ENCODE data around the gene ADRB2.

DNA sequence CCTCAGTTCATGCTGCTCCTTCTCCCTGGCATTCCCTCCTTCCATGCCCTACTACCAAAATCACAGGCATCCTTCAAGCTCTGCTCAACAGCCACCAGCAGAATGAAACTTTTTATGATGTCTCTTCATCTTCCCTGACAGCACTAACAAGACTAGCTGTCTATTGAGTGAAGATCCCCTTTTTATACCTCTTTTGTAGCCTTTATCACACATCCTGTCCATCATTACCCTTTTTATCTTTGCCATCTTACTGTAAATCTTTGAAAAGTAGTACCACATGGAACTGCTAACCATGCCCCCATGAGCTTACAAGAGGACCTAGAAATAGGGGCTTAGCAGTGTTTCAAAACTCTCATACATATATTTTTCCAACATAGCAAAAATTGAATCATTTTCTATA, 10.8 kb upstream of the ADRB2 start:
- TF ChIP-seq SMAD9 (CRISPR knock-in tag; IDR thresholded peaks at IDR 0.05), result no peak
- TF ChIP-seq, protein P1, sequence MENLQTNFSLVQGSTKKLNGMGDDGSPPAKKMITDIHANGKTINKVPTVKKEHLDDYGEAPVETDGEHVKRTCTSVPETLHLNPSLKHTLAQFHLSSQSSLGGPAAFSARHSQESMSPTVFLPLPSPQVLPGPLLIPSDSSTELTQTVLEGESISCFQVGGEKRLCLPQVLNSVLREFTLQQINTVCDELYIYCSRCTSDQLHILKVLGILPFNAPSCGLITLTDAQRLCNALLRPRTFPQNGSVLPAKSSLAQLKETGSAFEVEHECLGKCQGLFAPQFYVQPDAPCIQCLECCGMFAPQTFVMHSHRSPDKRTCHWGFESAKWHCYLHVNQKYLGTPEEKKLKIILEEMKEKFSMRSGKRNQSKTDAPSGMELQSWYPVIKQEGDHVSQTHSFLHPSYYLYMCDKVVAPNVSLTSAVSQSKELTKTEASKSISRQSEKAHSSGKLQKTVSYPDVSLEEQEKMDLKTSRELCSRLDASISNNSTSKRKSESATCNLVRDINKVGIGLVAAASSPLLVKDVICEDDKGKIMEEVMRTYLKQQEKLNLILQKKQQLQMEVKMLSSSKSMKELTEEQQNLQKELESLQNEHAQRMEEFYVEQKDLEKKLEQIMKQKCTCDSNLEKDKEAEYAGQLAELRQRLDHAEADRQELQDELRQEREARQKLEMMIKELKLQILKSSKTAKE (CRISPR knock-in tag; IDR thresholded peaks at IDR 0.05; ENCODE audit: borderline replicate concordance), result no peak
- TF ChIP-seq, protein P2, sequence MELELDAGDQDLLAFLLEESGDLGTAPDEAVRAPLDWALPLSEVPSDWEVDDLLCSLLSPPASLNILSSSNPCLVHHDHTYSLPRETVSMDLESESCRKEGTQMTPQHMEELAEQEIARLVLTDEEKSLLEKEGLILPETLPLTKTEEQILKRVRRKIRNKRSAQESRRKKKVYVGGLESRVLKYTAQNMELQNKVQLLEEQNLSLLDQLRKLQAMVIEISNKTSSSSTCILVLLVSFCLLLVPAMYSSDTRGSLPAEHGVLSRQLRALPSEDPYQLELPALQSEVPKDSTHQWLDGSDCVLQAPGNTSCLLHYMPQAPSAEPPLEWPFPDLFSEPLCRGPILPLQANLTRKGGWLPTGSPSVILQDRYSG (CRISPR knock-in tag; IDR thresholded peaks at IDR 0.05), result no peak
- TF ChIP-seq, protein P3, sequence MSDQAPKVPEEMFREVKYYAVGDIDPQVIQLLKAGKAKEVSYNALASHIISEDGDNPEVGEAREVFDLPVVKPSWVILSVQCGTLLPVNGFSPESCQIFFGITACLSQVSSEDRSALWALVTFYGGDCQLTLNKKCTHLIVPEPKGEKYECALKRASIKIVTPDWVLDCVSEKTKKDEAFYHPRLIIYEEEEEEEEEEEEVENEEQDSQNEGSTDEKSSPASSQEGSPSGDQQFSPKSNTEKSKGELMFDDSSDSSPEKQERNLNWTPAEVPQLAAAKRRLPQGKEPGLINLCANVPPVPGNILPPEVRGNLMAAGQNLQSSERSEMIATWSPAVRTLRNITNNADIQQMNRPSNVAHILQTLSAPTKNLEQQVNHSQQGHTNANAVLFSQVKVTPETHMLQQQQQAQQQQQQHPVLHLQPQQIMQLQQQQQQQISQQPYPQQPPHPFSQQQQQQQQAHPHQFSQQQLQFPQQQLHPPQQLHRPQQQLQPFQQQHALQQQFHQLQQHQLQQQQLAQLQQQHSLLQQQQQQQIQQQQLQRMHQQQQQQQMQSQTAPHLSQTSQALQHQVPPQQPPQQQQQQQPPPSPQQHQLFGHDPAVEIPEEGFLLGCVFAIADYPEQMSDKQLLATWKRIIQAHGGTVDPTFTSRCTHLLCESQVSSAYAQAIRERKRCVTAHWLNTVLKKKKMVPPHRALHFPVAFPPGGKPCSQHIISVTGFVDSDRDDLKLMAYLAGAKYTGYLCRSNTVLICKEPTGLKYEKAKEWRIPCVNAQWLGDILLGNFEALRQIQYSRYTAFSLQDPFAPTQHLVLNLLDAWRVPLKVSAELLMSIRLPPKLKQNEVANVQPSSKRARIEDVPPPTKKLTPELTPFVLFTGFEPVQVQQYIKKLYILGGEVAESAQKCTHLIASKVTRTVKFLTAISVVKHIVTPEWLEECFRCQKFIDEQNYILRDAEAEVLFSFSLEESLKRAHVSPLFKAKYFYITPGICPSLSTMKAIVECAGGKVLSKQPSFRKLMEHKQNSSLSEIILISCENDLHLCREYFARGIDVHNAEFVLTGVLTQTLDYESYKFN (CRISPR knock-in tag; conservative IDR thresholded peaks at IDR 0.05), result no peak
- TF ChIP-seq TAF1 (CRISPR knock-in tag; IDR thresholded peaks at IDR 0.05), result no peak
- no peak for TF ChIP-seq ZNF614 (CRISPR knock-in tag; IDR thresholded peaks at IDR 0.05; ENCODE audit: borderline replicate concordance)
- no peak for TF ChIP-seq PAWR (CRISPR knock-in tag; IDR thresholded peaks at IDR 0.05; ENCODE audit: borderline replicate concordance)
- TF ChIP-seq, protein P4, sequence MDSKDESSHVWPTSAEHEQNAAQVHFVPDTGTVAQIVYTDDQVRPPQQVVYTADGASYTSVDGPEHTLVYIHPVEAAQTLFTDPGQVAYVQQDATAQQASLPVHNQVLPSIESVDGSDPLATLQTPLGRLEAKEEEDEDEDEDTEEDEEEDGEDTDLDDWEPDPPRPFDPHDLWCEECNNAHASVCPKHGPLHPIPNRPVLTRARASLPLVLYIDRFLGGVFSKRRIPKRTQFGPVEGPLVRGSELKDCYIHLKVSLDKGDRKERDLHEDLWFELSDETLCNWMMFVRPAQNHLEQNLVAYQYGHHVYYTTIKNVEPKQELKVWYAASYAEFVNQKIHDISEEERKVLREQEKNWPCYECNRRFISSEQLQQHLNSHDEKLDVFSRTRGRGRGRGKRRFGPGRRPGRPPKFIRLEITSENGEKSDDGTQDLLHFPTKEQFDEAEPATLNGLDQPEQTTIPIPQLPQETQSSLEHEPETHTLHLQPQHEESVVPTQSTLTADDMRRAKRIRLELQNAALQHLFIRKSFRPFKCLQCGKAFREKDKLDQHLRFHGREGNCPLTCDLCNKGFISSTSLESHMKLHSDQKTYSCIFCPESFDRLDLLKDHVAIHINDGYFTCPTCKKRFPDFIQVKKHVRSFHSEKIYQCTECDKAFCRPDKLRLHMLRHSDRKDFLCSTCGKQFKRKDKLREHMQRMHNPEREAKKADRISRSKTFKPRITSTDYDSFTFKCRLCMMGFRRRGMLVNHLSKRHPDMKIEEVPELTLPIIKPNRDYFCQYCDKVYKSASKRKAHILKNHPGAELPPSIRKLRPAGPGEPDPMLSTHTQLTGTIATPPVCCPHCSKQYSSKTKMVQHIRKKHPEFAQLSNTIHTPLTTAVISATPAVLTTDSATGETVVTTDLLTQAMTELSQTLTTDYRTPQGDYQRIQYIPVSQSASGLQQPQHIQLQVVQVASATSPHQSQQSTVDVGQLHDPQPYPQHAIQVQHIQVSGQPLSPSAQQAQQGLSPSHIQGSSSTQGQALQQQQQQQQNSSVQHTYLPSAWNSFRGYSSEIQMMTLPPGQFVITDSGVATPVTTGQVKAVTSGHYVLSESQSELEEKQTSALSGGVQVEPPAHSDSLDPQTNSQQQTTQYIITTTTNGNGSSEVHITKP (CRISPR knock-in tag; IDR thresholded peaks at IDR 0.05; ENCODE audit: low read depth), result no peak

Measured in HepG2 (cell line).